ENCODE data around the gene SMIM1. TPM values are rescaled to one million over a fixed set of nuclear protein-coding genes. Genes with fewer than 3 reads are reported as not detected.

Gene SMIM1
- 1.7 and 7.6 TPM in 2 replicates for total RNA-seq

GRCh38 chr1:3772715-3773571 lies at the start of gene SMIM1:
SMIM1 (plus strand) TSS chr1:3772749; CDS start chr1:3775374, 2,625 bp downstream.

GRCh38 chr1:3752400-3752945 lies 20.1 kb upstream of the SMIM1 start, which contains the start of gene CCDC27:
CCDC27 (plus strand) TSS chr1:3752450; CDS start chr1:3752482, 32 bp downstream.

GRCh38 chr1:3796215-3797061 lies 23.9 kb downstream of the SMIM1 start, which contains the start of gene LRRC47:
LRRC47 (minus strand) TSS chr1:3796498; CDS start chr1:3796476, 22 bp downstream.

Other genes with a start within 250 kb of the SMIM1 start
- gene MEGF6, start 161.2 kb upstream of the SMIM1 start, total RNA-seq: under 0.01 and 2.6 TPM in 2 replicates
- gene TPRG1L, start 147.7 kb upstream of the SMIM1 start, total RNA-seq: 14.7 and 20.2 TPM in 2 replicates
- gene WRAP73, start 122.6 kb upstream of the SMIM1 start, total RNA-seq: 11.5 and 28.8 TPM in 2 replicates
- 0.53 TPM in 1 of 2 replicates, not detected in the other for gene TP73, start 120.2 kb upstream of the SMIM1 start, total RNA-seq
- not detected in 2 replicates for gene CCDC27, start 20.3 kb upstream of the SMIM1 start, total RNA-seq
- 27.7 and 28.5 TPM in 2 replicates for gene LRRC47, start 23.7 kb downstream of the SMIM1 start, total RNA-seq
- 25.9 and 33.7 TPM in 2 replicates for gene CEP104, start 84.5 kb downstream of the SMIM1 start, total RNA-seq
- gene DFFB, start 84.7 kb downstream of the SMIM1 start, total RNA-seq: 3.5 and 14.4 TPM in 2 replicates
- gene C1orf174, start 127.5 kb downstream of the SMIM1 start, total RNA-seq: 28.8 and 33.8 TPM in 2 replicates

Measured in myometrial cell (primary cell).